ENCODE measurements around the gene SERPINA12. TPM values are rescaled to one million over a fixed set of nuclear protein-coding genes. Genes with fewer than 3 reads are reported as not detected.

Gene SERPINA12
- total and polyA plus RNA-seq, 2 of the 13 experiments (the other 11 are each of a cell fraction or from before 2014, with no cell fraction given), result 0.08 TPM; not detected in 1

DNA sequence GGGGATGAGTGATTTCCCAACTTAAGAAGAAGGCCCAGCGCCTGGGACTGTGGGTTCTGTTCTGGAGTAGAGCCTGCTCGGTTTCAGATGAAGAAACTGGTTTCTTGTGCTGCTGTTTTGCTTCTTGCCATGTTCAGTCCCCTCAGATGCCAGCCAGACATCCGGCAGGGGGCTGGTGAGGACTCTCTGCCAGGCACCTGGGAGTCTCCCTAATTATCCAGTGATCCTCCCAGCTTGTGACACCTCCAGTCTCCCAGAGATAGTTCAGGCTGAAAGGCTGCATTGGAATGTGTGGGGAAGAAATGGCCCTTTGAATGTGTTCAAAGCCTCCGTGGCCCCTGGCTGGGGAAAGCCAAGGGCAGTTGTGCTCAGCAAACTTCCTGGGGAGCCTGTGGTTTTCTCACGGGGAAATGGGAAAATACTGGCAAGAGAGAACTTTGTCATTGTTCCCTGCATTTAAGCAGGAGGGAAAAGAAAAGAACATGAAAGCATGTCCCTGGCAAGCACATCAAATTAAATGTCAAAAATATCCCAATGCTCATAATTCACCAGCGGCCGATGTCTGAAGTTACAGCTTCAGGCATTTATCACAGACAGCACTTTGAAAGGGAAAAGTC is 8.5 kb upstream of the SERPINA12 start (continued):
- TF ChIP-seq SATB2 (CRISPR knock-in tag; IDR thresholded peaks at IDR 0.05), result no peak
- no peak for TF ChIP-seq ZNF337 (CRISPR knock-in tag; IDR thresholded peaks at IDR 0.05; ENCODE audit: borderline replicate concordance, low read depth)
- peak; percentile 55; the same call in 1 of the 2 replicates for TF ChIP-seq SOX5 (CRISPR knock-in tag; IDR thresholded peaks at IDR 0.05; ENCODE audit: borderline replicate concordance)
- no peak for TF ChIP-seq TMF1 (CRISPR knock-in tag; IDR thresholded peaks at IDR 0.05; ENCODE audit: low read depth)
- TF ChIP-seq CEBPG (CRISPR knock-in tag; IDR thresholded peaks at IDR 0.05), result peak; percentile 19; the same call in 1 of the 2 replicates
- TF ChIP-seq ZNF331 (CRISPR knock-in tag; IDR thresholded peaks at IDR 0.05), result peak; percentile 59; the same call in 1 of the 2 replicates
- peak in 1 of 2 experiments; percentile 80; a peak in 2 of 4 replicates for TF ChIP-seq EP300 (IDR thresholded peaks at IDR 0.05; ENCODE audit: low read depth in 2 of 2, low read length in 2 of 2)
- peak; percentile 55; the same call in 1 of the 2 replicates for TF ChIP-seq EP300 (CRISPR knock-in tag; IDR thresholded peaks at IDR 0.05; ENCODE audit: borderline replicate concordance)
- 0 out of 2 replicates have a peak, but pooled peaks have one; percentile 28 for TF ChIP-seq ZNF335 (CRISPR knock-in tag; IDR thresholded peaks at IDR 0.05)
- no peak for TF ChIP-seq ATAD3A (CRISPR knock-in tag; IDR thresholded peaks at IDR 0.05)
- no peak for TF ChIP-seq ZNF564 (CRISPR knock-in tag; IDR thresholded peaks at IDR 0.05)
- no peak for TF ChIP-seq MIER2 (CRISPR knock-in tag; IDR thresholded peaks at IDR 0.05)
- TF ChIP-seq ISL2 (CRISPR knock-in tag; IDR thresholded peaks at IDR 0.05), result peak; percentile 25; the same call in 1 of the 2 replicates
- 0 out of 2 replicates have a peak, but pooled peaks have one; percentile 21 for TF ChIP-seq KAT8 (CRISPR knock-in tag; IDR thresholded peaks at IDR 0.05)
- TF ChIP-seq ZFX (CRISPR knock-in tag; IDR thresholded peaks at IDR 0.05; ENCODE audit: low read depth), result no peak
- no peak for TF ChIP-seq MIER3 (CRISPR knock-in tag; IDR thresholded peaks at IDR 0.05; ENCODE audit: borderline replicate concordance)
- TF ChIP-seq JUN (CRISPR knock-in tag; IDR thresholded peaks at IDR 0.05), result no peak
- TF ChIP-seq HHEX (CRISPR knock-in tag; IDR thresholded peaks at IDR 0.05), result no peak
- TF ChIP-seq SNRNP70 (IDR thresholded peaks at IDR 0.05; ENCODE audit: low read depth, low read length), result no peak
- peak; percentile 79; the same call in 1 of the 2 replicates for TF ChIP-seq ZNF263 (CRISPR knock-in tag; IDR thresholded peaks at IDR 0.05)
- TF ChIP-seq ETV5 (CRISPR knock-in tag; IDR thresholded peaks at IDR 0.05; ENCODE audit: borderline replicate concordance), result peak; percentile 80
- TF ChIP-seq HIC2 (CRISPR knock-in tag; IDR thresholded peaks at IDR 0.05; ENCODE audit: low read depth), result 0 out of 2 replicates have a peak, but pooled peaks have one; percentile 38
- no peak for TF ChIP-seq PRMT3 (CRISPR knock-in tag; IDR thresholded peaks at IDR 0.05; ENCODE audit: borderline replicate concordance, low read depth)
- TF ChIP-seq ZNF3 (CRISPR knock-in tag; IDR thresholded peaks at IDR 0.05), result no peak
- TF ChIP-seq CREB1 (IDR thresholded peaks at IDR 0.05), result no peak
- no peak for TF ChIP-seq CREB1 (CRISPR knock-in tag; IDR thresholded peaks at IDR 0.05)
- peak; percentile 48; the same call in 1 of the 2 replicates for TF ChIP-seq BCL6 (CRISPR knock-in tag; IDR thresholded peaks at IDR 0.05)

All from HepG2 (cell line).